Right lobe of liver (tissue), 6 donors: ENCODE measurements around the gene TMEM253. TPM values are rescaled to one million over a fixed set of nuclear protein-coding genes. Genes with fewer than 3 reads are reported as not detected.

Source experiments
- ATAC-seq, 4 donors: fragments of 200-7000 bp; cut with Tn5 transposase; one replicate each; pipeline ENCODE4 v1.9.1; 2020; ENCODE audit warnings: mild to moderate bottlenecking in 4 of 4, moderate library complexity in 4 of 4
- DNase-seq, 3 donors: peaks; one replicate each; pipeline ENCODE4 v3.0.0-alpha.2; 2020
- H3K27ac ChIP-seq, 3 donors: fragments of 200-600 bp; one replicate each; pipeline ENCODE4 v1.8.0; 2022
- H3K27me3 ChIP-seq, 2 donors: fragments of 200-600 bp; one replicate each; pipeline ENCODE4 v1.8.0; 2022
- H3K36me3 ChIP-seq, 4 donors: fragments of 200-600 bp; sonication (generic) in 1 of 4; one replicate each; pipeline versions ENCODE4 v1.5.1 to v1.8.0; 2017 to 2022; ENCODE audit warnings: control low read depth in 1 of 4
- H3K4me1 ChIP-seq, 4 donors: fragments of 200-600 bp; sonication (generic) in 1 of 4; one replicate each; pipeline versions ENCODE4 v1.5.1 to v1.8.0; 2017 to 2022; ENCODE audit warnings: control low read depth in 1 of 4
- H3K4me3 ChIP-seq, 3 donors: fragments of 200-600 bp; one replicate each; pipeline ENCODE4 v1.8.0; 2022
- H3K9me3 ChIP-seq, 4 donors: fragments of 200-600 bp; sonication (generic) in 1 of 4; one replicate each; pipeline versions ENCODE4 v1.5.1 to v1.8.0; 2017 to 2022; ENCODE audit warnings: control low read depth in 1 of 4
- CTCF ChIP-seq, 4 donors: fragments of 200-600 bp in 3 of 4; fragments of 450-650 bp in 1 of 4; IDR thresholded peaks; one replicate each; pipeline versions ENCODE4 v1.5.1 to v1.8.0; 2016 to 2022; ENCODE audit warnings: antibody characterized with exemption in 4 of 4, mild to moderate bottlenecking in 2 of 4
- POLR2A ChIP-seq: fragments of 450-650 bp; IDR thresholded peaks from one replicate; pipeline ENCODE4 v1.6.1; 2017; ENCODE audit warnings: antibody characterized with exemption, mild to moderate bottlenecking
- WGBS: methylation state at CpG from one replicate; pipeline ENCODE4 v1.1.6; 2018; ENCODE audit warnings: low coverage, low lambda C conversion rate; ENCODE audit not compliant: insufficient coverage; ENCODE audit errors: missing lambda C conversion rate; 5-methylcytosine and 5-hydroxymethylcytosine counted together
- intact Hi-C, 2 donors: fragments of 100-400 bp; cut with DNase I; formaldehyde crosslinking; loops; one replicate each; pipeline versions ENCODE4 v1.11.2 to v1.14.1; 2022
- long read RNA-seq: library from polyadenylated mRNA; unstranded; transcript quantifications from one replicate; pipeline ENCODE4 v2.0.0, GENCODE V29; 2019
- total RNA-seq, 6 experiments: library from RNA; depleted of rRNA in 2 of 6; stranded (reverse); fragments of >200 nt in 2 of 6; fragmentation: NEBNext Ultra II Directional in 3 of 6; extraction: Animal tissue kit (Norgen Biotek cat#: 25700) in 3 of 6; gene quantifications; one replicate each; pipeline versions ENCODE4 v1.1.0 to v1.2.4, GENCODE V29; 2016 to 2023
- donor health status: DM: no; HTN: yes; CAD: no.
- donor health status: DM: no; HTN: no; CAD: no.
- donor health status: DM: no; HTN: no; CAD: no.
- donor health status: DM: no; HTN: yes; CAD: no.
- donor health status: DM: no; HTN: yes; CAD: no.

The TMEM253 gene
- 1 to 10 TPM in 1 of 6 experiments, under 1 TPM in 3, not detected in 2; 0.20 to 1.2 (median 0.38) TPM for total RNA-seq
- long read RNA-seq, result 0 reads

GRCh38 chr14:21100931-21101330 is at the start of gene TMEM253:
TSS of gene TMEM253 (plus strand) at chr14:21101066. CDS start at chr14:21101344, 278 bp downstream.
- no peak within 1 kb of the TSS for H3K27ac ChIP-seq
- TF ChIP-seq POLR2A (no peak), CTCF (IDR thresholded peaks at IDR 0.05) (no peak)
- intact Hi-C loops, result loop anchor here in 1 of 2 donors (5.0 kb wide), 1 partner anchor 44 kb away; the partner anchor contains the start of gene RNASE8
- no peaks in the 10 kb centered on the region for H3K27me3 ChIP-seq
- ATAC-seq (no peak), DNase-seq (no peak)
- no peak within 1 kb of the TSS for H3K4me3 ChIP-seq
- no peaks in the 10 kb centered on the region for H3K36me3 ChIP-seq
- 71% methylated on average over 1 of the region's 5 CpGs for WGBS
- peaks cover 0 to 37% (median 20%) of the 10 kb centered on the region in 4 donors for H3K4me1 ChIP-seq
- H3K9me3 ChIP-seq, result no peaks in the 10 kb centered on the region

DNA sequence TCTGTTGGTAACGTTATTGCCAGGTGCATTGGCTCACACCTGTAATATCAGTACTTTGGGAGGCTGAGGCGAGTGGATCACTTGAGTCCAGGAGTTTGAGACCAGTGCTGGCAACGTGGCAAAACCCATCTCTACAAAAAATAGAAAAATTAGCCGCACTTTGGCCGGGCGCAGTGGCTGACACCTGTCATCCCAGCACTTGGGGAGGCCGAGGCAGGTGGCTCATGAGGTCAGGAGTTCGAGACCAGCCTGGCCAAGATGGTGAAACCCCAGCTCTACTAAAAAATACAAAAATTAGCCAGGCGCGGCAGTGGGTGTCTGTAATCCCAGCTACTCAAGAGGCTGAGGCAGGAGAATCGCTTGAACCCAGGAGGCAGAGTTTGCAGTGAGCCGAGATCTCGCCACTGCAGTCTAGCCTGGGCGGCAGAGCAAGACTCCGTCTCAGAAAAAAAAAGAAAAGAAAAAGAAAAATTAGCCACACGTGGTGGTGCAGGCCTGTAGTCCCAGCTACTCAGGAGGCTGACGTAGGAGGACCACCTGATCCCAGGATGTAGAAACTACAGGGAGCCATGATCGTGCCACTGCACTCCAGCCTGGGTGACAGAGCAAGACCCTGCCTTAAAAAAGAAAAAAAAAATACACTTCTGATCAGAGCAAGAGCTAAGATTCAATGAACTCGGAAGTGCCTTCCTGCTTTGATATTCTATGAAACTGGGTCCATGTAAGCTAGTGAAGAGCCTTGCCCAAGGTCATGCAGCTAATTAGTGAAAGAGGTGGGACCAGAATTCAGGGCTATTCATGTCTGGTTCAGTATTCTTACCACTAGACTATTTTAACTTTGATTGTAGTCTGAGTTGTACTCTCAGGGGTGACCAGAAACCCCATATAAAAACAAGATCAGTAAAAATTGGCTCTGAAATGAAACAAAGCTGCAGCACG is 47.4 kb upstream of the TMEM253 start:
- intact Hi-C loops, result no loop called here
- Histone ChIP-seq H3K9me3 (no peaks in the 10 kb centered on the region), H3K4me3 (no peak overlapping the region), H3K36me3 (no peaks in the 10 kb centered on the region), H3K4me1 (peaks cover 0 to 56% (median 23%) of the 10 kb centered on the region in 4 donors), H3K27me3 (no peaks in the 10 kb centered on the region), H3K27ac (peak overlapping the region; percentile 13 to 74 (median 54))
- TF ChIP-seq POLR2A (no peak), CTCF (IDR thresholded peaks at IDR 0.05) (no peak)
- DNase-seq (no peak), ATAC-seq (peak in 3 of 4 donors; percentile 1 to 9 (median 2))
- WGBS, result 65% methylated on average over 13 of the region's 20 CpGs

GRCh38 chr14:21054123-21054767 is 46.6 kb upstream of the TMEM253 start:
- WGBS, result 3% methylated on average over 3 of the region's 3 CpGs
- Histone ChIP-seq H3K27me3 (no peaks in the 10 kb centered on the region), H3K4me1 (peaks cover 0 to 49% (median 20%) of the 10 kb centered on the region in 4 donors), H3K36me3 (no peaks in the 10 kb centered on the region), H3K27ac (peak overlapping the region; percentile 13 to 74 (median 54)), H3K4me3 (no peak overlapping the region), H3K9me3 (no peaks in the 10 kb centered on the region)
- ATAC-seq (peak; percentile 79 to 86 (median 80)), DNase-seq (peak; percentile 65 to 86 (median 83))
- TF ChIP-seq POLR2A, result no peak
- TF ChIP-seq CTCF (IDR thresholded peaks at IDR 0.05), result no peak
- intact Hi-C loops, result no loop called here

DNA sequence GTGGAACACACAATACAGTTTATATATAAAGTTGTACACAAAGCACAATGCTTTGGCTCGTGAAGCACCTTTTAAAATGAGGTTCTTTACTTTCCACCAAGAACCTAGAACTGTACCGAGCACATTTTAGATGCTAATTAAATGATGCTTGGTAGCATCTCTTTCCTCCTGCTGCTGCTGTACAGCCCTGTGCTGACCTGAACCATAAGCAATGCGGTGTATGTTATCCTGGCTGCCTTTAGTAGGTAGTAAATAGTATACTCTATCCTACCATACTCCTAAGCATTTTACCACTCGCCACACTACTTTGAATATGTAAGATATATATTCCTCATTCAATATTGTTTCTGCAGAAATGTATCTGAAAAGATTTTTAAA is 46.1 kb upstream of the TMEM253 start:
- TF ChIP-seq POLR2A, result no peak
- no peak for TF ChIP-seq CTCF (IDR thresholded peaks at IDR 0.05)
- Histone ChIP-seq H3K27me3 (no peaks in the 10 kb centered on the region), H3K9me3 (no peaks in the 10 kb centered on the region), H3K36me3 (no peaks in the 10 kb centered on the region), H3K4me1 (peaks cover 0 to 44% (median 19%) of the 10 kb centered on the region in 4 donors), H3K4me3 (no peak overlapping the region), H3K27ac (peak overlapping the region; percentile 24 to 74 (median 54))
- 26% methylated on average over 4 of the region's 4 CpGs for WGBS
- intact Hi-C loops, result loop anchor here in 1 of 2 donors (5.0 kb wide), 1 partner anchor 48 kb away; the partner anchor contains the start of gene TMEM253
- DNase-seq, result no peak
- ATAC-seq, result peak in 1 of 4 donors; percentile 5
